ENCODE results near the gene ZNF485. TPM values are rescaled to one million over a fixed set of nuclear protein-coding genes. Genes with fewer than 3 reads are reported as not detected.
"Not testable (repeated sequence)": the region's sequence is repeated elsewhere in the genome, so short reads cannot be mapped to it uniquely, and the experiment has no call there.

Gene ZNF485
- total RNA-seq, 1 donor from 2014 or later = 8.4 TPM

DNA sequence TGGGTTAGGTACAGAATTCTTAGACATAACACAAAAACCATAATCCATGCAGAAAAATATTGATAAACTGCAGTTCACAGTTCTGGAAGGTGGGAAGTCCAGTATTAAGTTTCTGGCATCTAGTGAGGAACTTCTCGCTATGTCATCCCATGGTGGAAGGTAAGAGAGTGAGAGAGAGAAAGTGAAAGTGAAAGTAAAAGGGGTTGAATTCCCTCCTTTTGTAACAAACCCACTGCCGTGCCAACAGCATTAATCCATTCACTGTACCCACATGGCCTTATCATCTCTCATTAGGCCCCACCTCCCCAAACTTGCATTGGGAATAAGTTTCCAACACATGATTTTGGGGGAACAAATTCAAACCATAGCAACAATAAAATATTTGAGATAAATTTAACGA, 17.1 kb downstream of the ZNF485 start:
- Mint-ChIP-seq H3K9me3 (peaks cover 14% of the 10 kb centered on the region), H3K27ac (ENCODE audit: unreplicated experiment) (no peak overlapping the region), H3K27me3 (ENCODE audit: low read depth) (no peaks in the 10 kb centered on the region), H3K4me3 (no peak overlapping the region), H3K36me3 (ENCODE audit: low read depth) (peaks cover 12% of the 10 kb centered on the region), H3K4me1 (no peaks in the 10 kb centered on the region)
- DNase-seq (ENCODE audit: low read depth, low spot score) = no peak
- TF ChIP-seq, protein P1, sequence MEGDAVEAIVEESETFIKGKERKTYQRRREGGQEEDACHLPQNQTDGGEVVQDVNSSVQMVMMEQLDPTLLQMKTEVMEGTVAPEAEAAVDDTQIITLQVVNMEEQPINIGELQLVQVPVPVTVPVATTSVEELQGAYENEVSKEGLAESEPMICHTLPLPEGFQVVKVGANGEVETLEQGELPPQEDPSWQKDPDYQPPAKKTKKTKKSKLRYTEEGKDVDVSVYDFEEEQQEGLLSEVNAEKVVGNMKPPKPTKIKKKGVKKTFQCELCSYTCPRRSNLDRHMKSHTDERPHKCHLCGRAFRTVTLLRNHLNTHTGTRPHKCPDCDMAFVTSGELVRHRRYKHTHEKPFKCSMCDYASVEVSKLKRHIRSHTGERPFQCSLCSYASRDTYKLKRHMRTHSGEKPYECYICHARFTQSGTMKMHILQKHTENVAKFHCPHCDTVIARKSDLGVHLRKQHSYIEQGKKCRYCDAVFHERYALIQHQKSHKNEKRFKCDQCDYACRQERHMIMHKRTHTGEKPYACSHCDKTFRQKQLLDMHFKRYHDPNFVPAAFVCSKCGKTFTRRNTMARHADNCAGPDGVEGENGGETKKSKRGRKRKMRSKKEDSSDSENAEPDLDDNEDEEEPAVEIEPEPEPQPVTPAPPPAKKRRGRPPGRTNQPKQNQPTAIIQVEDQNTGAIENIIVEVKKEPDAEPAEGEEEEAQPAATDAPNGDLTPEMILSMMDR (conservative IDR thresholded peaks at IDR 0.05) = no peak

DNA sequence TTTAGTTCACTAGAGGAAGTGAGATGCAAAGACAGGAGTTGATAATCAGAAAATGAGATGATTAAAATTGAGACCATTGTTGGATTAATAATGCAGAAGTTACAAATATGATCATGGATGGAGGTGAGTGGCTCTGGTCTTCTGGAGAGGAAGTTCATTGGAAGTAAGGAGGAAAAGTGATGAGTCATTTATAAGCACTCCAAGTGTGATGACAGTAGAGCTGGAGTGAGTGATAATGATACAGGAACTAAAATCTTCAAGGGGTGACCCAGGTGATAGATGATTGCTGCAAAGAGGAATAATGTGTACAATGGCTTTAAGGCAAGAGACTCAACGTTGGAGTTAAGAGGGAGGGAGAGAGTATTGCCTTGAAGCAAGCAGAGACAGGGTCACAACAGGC, 21.7 kb downstream of the ZNF485 start:
- Mint-ChIP-seq H3K4me3 (no peak overlapping the region), H3K27ac (ENCODE audit: unreplicated experiment) (no peak overlapping the region), H3K9me3 (peaks cover 12% of the 10 kb centered on the region), H3K4me1 (no peaks in the 10 kb centered on the region), H3K27me3 (ENCODE audit: low read depth) (no peaks in the 10 kb centered on the region), H3K36me3 (ENCODE audit: low read depth) (no peaks in the 10 kb centered on the region)
- TF ChIP-seq, protein P1 (conservative IDR thresholded peaks at IDR 0.05) = no peak
- DNase-seq (ENCODE audit: low read depth, low spot score) = no peak

DNA sequence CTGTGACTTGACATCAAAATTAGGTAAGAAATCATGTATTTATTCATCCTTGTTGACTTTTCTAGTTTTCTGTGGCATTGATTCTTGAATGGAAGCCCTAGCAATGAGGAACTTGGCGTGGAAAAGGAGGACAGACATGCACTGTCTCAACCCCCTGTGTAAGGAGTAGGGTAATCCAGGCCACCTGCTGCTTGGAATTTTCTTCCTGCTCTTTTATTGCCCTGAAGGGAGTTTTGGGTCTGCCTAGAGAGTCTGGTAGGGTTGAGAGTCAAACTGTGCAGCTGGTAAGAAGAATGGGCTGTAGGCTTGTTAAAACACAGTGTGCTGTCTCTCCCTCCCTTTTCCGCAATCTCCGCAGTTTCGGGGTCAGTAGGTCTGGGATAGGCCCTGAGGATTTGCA, 22.7 kb downstream of the ZNF485 start:
- Mint-ChIP-seq H3K27me3 (ENCODE audit: low read depth) (no peaks in the 10 kb centered on the region), H3K9me3 (peaks cover 14% of the 10 kb centered on the region), H3K4me1 (no peaks in the 10 kb centered on the region), H3K27ac (ENCODE audit: unreplicated experiment) (no peak overlapping the region), H3K4me3 (no peak overlapping the region), H3K36me3 (ENCODE audit: low read depth) (no peaks in the 10 kb centered on the region)
- TF ChIP-seq, protein P1 (conservative IDR thresholded peaks at IDR 0.05) = no peak
- DNase-seq (ENCODE audit: low read depth, low spot score) = no peak

DNA sequence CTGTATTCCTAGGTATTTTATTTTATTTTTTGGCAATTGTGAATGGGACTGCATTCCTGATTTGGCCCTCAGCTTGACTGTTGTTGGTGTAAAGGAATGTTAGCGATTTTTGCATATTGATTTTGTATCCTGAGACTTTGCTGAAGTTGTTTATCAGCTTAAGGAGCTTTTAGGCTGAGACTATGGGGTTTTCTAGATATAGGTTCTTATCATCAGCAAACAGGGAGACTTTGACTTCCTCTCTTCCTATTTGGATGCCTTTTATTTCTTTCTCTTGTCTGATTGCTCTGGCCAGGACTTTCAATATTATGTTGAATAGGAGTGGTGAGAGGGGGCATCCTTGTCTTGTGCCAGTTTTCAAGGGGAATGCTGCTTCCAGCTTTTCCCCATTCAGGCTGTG, 29.6 kb downstream of the ZNF485 start:
- not testable (repeated sequence) for H3K27ac Mint-ChIP-seq (ENCODE audit: unreplicated experiment); DNase-seq (ENCODE audit: low read depth, low spot score); H3K27me3 Mint-ChIP-seq (ENCODE audit: low read depth); H3K4me1 Mint-ChIP-seq; H3K4me3 Mint-ChIP-seq
- H3K9me3 Mint-ChIP-seq = peaks cover 29% of the 10 kb centered on the region
- H3K36me3 Mint-ChIP-seq (ENCODE audit: low read depth) = peaks cover 11% of the 10 kb centered on the region

DNA sequence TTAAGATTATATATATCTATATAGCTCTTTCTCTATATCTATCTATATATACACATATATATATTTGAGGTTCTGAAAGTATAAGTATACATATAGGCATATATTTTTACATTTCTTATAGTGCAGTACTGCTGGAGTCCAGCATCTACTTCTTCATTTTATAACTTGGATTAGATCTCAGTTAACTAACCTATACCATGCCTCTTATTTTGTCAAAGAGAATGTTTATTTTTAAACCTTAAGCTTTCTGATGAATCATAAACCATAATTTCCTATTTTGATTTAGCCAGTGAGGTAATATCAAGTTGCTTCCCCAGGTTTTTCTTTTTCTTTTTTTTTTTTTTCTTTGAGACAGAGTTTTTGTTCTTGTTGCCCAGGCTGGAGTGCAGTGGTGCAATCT, 34.4 kb downstream of the ZNF485 start:
- Mint-ChIP-seq H3K4me3 (no peak overlapping the region), H3K4me1 (no peaks in the 10 kb centered on the region), H3K9me3 (peaks cover 30% of the 10 kb centered on the region), H3K36me3 (ENCODE audit: low read depth) (peaks cover 54% of the 10 kb centered on the region), H3K27ac (ENCODE audit: unreplicated experiment) (no peak overlapping the region), H3K27me3 (ENCODE audit: low read depth) (peaks cover 3% of the 10 kb centered on the region)
- TF ChIP-seq, protein P1 (conservative IDR thresholded peaks at IDR 0.05) = no peak
- no peak for DNase-seq (ENCODE audit: low read depth, low spot score)

DNA sequence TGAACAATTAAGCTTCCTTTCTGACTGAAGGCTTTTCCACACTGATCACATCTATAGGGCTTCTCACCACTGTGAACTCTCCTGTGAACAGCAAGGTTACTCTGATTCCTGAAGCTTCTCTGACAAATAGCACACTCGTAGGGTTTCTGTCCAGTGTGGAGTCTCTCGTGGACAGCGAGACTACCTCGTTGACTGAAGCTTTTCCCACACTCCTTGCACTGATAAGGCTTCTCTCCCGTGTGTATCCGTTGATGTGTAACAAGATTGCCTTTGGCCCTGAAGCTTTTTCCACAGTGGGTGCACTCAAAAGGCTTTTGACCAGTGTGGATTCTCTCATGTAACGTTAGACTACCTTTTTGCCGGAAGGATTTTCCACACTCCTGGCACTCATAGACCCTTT, 38.0 kb downstream of the ZNF485 start:
- no peak overlapping the region for H3K27ac Mint-ChIP-seq (ENCODE audit: unreplicated experiment)
- H3K4me3 Mint-ChIP-seq = no peak overlapping the region
- peaks cover 9% of the 10 kb centered on the region for H3K4me1 Mint-ChIP-seq
- no peak for DNase-seq (ENCODE audit: low read depth, low spot score)
- peaks cover 70% of the 10 kb centered on the region for H3K36me3 Mint-ChIP-seq (ENCODE audit: low read depth)
- peaks cover 4% of the 10 kb centered on the region for H3K27me3 Mint-ChIP-seq (ENCODE audit: low read depth)
- peaks cover 27% of the 10 kb centered on the region for H3K9me3 Mint-ChIP-seq
- TF ChIP-seq, protein P1 (conservative IDR thresholded peaks at IDR 0.05) = no peak
